NCI-H1105 treated with DMSO at 0.1 percent for 48 hours (cell line): ENCODE measurements around the gene UIMC1.
"Not testable (repeated sequence)": the region's sequence is repeated elsewhere in the genome, so short reads cannot be mapped to it uniquely, and the experiment has no call there.

Experiments
- DNase-seq: peaks from one replicate; lab custom pipeline; 2025; lab: John Stamatoyannopoulos, UW

UIMC1 gene

DNA sequence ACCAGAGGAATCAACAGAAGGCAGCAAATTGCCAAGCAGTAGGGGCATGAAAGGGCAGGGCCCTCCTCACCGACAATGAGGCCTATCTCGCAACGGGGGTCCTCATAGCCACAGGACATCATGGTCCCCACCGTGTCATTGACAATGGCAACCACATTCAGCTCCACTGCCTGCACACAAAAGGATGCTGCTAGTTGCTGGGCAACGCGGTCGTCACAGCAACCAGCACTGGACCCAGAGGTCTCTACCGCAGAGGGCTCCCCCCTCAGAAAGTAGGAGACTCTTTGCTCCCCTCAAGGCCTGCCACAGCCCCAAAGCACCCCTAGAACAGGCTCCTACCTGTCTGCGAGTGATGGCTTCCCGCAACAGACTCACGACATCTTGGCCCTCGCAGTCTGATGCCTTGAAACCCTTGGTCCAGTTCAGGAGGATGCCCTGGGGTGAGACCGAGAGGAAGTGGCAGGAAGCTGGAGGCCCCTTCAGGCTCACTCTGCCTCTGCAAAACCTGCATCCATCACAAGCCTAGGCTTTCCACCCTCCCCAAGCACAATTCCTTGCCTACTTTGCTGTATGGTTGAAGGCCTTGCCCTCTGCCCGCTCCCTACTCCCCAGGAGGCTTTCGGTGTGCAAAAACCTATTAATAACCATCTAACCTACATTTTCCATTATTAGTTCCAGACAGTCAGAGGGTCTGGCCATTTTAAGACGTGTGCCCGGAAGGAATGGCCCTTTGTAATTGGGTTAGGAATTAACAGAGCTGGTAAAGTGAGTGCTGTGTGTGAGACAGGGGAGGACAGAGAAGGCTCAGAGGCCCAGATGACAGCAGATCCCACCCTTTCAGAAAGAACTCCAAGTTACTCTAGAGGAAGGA, 122.6 kb downstream of the UIMC1 start:
- no peak for DNase-seq

DNA sequence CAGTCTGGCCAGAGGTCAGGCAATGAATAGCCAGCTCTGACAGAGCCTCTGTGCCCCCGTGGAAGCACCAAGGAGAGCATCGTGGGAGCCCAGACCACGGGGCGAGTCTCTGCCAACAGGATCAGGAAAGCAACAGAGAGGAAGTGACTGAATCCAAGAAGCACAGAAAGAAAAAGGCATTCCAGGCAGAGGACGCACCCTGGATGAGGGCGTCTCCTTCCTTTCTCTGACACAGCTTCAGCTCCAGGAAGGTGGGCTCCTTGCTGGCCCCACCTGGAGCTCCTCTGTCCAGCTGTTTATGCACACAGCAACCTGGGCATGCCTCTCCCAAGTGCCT, 124.0 kb downstream of the UIMC1 start:
- DNase-seq, result no peak

DNA sequence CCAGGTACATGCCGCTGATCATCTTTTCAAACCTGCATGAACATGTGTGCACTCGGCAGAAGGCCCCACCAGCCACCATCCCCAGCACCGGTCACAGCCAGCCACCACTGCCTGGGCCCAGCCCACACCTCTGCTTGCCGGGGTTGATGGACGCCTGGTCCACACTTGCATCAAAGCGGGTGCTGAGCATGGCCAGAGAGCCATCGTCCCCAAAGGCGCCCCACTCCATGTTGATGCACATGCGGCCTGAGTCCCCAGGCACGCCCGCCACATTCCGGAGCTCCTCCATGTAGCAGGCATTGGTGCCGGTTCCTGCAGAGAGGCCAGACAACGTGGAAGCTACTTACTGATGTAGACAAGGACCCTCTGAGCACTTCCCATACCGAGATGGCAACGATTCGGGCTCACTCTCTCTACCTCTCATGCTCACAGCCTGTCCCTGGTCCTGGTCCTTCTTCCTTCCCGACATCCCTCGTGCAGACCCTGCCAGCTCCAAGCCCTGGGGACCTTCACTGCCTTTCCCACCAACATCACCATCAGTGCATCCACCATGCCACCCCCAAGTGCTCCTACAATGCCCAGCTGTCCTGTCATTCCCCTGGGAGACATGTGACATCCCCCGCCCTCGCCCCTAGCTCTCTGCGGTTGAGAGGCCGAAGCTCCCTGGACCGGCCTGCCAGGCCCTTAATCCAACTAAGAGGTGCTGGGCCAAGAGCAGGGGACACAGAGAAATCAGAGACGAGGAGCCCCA, 124.6 kb downstream of the UIMC1 start:
- no peak for DNase-seq

DNA sequence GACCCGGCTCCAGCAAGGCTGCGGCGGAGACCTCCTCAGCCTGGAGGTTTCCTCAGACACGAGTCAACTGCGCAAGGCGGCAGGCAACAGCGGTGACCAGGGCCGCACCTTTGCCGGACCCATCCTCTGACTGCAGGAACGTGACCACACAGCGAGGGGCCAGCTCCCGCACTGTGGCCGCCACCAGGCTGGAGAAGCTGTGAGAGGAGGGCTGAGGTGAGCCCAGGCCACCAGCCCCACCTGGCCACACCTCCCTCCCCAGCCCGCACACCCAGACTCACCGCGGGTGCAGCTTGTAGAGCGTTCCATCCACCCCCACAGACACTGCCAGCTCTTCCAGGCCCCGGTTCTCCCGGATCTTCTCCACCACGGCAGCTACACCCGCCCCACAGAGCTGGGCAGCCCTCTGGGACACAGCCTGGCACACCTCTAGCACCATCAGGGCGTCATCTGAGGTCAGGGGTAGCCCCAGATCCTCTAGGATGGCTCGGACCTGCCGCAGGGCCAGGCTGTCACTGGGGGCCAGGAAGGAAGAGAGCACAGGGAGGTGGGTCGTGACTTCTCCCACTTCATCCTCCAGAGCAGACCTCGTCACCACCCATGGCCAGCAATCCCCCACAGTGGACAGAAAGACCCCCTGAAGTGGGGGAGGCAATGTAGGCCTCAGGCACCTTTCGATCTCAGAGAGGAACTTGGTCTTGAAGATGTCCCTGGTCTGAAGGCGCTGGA, 125.4 kb downstream of the UIMC1 start:
- DNase-seq, result no peak

DNA sequence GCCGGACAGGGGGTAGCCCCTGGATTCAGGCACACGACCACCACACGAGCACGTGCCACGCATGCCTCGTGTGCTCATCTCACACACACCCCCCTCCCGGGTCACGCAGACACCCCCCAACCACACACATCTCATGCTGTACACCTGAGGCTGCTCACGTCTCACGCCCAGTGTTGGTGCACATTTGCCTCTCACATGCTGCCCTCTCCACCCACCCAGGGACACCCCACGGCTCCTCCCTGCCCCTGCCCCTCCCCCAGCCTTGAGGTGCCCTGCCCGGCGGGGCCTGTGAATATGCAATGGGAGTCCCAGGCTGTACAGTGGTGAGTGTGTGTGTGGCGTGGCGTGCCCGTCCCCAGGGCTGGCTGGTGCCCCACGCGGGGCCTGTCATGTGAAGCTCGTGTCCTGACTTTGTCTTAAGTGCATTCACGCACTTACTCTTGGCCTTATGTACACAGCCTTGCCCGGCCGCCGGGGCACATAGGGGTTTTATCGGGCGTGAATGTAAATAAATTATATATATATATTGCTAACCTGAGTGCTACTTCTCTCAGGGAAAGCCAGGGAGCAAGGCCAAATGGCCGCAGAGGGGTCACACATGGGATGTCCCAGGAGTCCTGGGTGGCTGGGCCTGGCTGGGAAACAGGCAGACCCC, 126.1 kb downstream of the UIMC1 start:
- no peak for DNase-seq

DNA sequence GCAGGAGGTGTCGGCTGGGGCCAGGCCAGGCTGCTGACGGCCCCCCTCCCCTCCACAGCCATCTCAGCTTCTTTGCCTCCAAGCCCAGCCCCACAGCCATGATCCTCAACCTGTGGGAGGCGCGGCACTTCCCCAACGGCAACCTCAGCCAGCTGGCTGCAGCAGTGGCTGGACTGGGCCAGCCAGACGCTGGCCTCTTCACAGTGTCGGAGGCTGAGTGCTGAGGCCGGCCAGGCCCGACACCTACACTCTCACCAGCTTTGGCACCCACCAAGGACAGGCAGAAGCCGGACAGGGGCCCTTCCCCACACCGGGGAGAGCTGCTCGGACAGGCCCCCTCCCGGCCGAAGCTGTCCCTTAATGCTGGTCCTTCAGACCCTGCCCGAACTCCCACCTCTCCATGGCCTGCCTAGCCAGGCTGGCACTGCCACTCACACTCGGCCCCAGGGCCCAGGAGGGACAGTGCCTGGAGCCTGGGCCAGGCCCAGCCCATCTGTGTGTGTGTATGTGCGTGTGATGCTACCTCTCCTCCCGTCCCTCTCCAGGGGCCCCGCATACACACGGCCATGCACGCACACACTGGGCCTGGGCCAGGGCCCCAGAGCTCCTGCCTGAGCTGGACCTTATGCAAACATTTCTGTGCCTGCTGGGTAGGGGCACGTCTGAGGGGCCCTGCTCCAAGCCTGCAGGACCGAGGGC, 126.8 kb downstream of the UIMC1 start:
- no peak for DNase-seq

DNA sequence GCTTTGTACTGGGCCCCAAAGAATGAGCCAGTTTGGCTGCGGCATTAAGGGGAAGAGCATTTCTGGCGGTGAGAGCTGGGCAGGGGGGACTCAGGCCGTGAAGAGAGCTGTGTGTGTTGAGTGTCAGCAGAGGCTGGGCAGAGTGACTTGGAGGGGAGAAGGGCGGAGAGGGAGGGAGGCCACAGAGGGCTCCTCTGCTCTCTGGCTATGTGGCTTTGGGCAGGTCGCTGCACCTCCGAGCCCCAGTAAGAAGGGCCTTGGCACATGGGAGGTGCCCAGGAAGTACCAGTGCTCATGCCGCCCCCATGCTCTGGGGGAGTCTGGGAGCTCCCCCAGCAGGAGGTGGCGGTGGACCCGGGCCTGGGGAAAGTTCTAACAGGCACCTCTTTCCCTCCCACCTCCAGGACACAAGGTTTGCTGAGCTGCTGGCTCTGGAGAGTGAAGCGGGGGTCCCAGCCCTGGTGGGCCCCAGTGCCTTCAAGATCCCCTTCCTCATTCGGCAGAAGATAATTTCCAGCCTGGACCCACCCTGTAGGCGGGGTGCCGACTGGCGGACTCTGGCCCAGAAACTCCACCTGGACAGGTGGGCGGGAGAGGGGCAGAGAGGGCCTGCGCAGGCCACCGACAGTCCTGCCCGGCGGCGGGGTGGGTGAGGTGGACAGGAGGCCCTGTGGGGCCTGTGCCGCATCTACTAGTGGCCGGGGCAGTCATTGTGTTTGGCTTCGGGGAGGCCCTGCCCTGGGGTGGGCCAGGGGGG, 127.5 kb downstream of the UIMC1 start:
- DNase-seq, result no peak

DNA sequence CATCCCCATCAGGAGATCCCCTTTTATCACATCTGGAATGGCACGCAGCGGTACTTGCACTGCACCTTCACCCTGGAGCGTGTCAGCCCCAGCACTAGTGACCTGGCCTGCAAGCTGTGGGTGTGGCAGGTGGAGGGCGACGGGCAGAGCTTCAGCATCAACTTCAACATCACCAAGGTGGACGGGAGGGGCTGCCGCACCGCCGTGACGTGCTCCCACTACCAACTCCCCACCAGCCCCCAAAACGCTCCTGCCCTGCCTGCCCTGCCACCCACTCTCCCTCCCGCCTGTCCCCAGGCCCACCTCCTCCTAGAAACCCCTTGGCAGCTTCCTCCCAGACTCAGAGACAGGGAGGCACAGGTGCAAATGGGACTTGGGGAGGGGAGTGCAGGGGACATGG, 128.1 kb downstream of the UIMC1 start:
- DNase-seq, result no peak

DNA sequence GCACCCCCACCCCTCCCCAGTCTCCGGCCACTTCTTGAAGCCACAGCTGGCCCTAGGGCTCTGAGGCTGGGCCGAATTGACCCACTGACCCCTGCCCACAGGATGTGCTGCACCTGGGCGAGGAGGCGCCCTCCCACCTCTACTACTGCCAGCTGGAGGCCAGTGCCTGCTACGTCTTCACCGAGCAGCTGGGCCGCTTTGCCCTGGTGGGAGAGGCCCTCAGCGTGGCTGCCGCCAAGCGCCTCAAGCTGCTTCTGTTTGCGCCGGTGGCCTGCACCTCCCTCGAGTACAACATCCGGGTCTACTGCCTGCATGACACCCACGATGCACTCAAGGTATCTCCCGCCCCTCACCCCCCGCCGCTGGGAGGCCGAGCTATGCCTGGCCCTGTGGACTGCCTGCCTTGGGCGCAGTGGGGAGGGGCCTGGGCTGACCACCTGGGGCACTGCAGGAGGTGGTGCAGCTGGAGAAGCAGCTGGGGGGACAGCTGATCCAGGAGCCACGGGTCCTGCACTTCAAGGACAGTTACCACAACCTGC, 128.7 kb downstream of the UIMC1 start:
- no peak for DNase-seq

DNA sequence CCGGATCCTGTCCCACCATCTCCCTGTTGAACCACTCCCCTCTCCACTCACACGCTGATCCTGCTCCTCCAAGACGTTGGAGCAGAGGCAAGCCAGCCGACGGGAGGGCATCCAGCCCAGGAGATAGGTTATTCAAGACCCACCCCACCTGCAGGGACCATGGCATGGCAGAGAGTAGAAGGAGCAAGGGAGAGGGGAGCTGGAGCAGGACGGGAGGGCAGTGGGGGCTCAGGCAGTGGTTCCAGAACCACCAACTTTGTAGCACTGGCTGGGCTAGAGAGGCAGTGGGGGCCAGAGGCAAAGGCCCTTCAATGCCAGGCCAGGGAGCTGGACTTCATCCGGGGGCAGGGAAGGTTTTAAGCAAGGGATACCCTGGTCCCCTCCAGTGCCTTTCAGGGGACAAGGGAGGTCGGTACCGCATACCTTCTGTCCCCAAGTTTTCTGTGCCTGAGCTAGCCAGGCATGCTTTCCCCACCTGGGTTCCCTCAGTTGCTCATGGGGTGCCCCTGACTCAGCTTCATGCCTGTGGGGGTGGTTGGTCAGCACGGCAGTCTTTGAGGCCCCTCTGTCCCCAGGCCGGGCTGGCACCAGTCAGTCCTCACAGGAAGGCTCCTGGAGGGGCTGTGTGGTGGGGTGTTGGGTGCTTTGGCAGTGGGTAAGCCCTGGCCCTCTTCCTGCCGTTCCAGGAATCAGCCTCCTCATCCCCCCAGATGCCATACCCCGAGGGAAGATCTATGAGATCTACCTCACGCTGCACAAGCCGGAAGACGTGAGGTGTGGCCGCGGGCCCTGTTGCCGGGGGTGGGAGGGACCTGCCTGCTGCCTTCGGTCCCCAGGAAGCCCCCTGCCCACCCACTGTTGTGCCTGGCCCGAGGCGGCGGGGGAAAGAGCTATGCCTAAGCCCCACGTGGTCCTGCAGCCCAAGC, 129.8 kb downstream of the UIMC1 start:
- DNase-seq, result no peak

DNA sequence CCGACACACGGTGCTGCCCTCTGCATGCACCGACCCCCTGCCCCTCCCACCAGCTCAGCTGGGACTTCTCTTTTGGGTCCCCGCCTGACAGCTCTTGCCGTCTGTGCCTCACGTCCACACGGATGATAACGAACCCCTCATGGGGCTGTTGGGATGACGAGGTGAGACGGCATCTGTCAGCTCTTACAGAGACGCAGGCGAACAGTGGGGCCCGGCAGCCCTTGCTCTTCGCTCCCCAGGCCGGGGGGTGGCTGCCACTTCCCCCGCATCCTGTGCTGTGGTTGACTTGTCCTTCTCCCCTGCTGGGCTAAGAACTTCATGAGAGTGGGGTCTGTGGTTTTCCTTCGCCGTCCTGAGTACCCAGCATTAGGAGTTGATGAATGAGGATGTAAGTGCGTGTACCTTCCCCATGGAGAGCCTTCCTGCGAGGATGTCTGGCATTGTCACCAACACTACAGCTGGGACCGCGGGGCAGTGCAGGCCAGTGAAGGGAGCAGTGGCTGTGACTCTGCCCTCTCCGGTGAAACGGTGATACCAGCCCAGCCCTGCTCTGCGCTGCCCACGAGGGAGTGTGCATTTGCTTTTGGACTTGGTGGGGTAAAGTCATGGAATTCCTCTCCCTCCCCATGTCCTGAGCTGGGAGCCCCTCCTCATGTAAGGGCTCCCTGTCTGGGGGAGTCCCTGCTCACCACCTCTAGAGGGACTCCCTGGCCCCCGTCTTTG, 130.6 kb downstream of the UIMC1 start:
- DNase-seq, result no peak

DNA sequence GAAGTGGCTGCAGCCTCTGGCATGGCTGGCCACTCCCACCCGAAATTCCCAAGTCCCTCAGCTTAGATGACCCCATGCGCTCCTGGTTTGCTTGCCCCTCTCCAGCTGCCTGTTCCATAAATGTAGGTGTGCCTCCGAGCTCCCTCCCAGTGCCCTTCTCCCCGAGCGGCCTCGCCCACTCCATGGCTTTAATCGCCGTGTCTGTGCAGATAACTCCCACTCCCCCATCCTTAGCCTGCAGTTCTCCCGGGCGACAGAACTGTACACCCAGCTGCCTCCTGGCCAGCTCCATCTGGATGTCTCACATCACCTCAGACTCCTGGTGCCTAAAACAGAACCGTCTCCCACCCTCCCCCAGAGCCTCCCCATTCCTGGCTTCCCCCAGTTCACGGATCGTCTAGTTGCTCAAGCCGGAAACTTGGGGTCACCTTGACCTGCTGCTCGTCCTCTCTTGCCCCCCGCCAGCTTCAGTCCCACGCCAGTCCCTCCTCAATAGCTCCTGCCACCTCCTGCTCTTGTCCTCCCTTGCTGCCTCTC, 131.5 kb downstream of the UIMC1 start:
- DNase-seq, result no peak

DNA sequence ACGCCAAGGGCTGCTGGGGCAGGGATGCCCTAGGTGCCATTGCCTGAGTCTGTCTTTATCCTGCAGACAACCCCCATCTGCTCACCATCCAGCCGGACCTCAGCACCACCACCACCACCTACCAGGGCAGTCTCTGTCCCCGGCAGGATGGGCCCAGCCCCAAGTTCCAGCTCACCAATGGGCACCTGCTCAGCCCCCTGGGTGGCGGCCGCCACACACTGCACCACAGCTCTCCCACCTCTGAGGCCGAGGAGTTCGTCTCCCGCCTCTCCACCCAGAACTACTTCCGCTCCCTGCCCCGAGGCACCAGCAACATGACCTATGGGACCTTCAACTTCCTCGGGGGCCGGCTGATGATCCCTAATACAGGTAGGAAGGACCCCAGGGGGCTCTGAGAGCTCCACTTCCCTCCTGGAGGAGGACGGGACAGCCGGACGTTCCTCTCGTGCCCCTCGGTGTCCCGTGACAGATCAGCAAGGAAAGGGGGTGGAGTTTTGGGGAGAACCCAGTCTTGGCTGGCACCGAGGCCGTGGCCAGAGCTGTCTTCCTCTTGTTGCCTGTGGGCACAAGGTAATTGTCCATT, 132.3 kb downstream of the UIMC1 start:
- DNase-seq, result no peak

DNA sequence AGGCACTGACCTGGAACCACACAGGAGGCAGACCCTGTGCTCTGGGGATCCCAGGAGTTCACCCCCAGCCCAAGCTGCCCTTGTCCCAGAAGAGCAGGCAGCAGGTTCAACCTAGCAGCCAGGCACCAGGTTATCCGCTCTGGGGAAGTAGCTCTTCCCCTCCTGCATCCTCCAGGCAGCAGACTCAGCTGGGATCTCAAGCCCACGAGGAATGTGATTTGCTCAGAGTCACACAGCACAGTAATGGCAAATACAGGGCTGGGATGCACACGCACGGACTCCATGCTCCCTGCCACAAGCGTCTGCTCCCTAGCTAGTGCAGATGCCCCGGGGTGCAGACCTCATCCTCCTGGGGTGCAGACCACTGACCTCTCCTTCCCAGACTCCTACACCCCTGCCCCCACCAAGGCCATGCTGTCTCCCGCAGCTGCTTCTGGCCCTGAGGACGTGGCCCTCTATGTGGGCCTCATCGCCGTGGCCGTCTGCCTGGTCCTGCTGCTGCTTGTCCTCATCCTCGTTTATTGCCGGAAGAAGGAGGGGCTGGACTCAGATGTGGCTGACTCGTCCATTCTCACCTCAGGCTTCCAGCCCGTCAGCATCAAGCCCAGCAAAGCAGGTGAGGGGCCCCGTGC, 132.9 kb downstream of the UIMC1 start:
- DNase-seq, result no peak

DNA sequence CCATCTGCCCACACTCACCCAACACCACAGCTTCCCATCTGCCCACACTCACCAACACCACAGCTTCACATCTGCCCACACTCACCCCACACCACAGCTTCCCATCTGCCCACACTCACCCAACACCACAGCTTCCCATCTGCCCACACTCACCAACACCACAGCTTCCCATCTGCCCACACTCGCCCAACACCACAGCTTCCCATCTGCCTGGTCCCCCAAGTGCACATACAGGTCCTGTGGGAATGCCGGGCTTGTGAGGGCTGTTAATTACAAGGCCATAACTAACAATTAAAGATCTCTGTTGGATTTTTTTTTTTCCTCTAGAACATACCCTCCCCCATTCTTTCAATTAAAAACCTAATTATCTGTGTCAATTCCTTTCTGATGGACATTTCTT, 133.6 kb downstream of the UIMC1 start:
- not testable (repeated sequence) for DNase-seq

DNA sequence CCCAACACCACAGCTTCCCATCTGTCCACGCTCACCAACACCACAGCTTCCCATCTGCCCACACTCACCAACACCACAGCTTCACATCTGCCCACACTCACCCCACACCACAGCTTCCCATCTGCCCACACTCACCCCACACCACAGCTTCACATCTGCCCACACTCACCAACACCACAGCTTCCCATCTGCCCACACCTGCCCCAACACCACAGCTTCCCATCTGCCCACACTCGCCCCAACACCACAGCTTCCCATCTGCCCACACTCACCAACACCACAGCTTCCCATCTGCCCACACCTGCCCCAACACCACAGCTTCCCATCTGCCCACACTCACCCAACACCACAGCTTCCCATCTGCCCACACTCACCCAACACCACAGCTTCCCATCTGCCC, 134.0 kb downstream of the UIMC1 start:
- not testable (repeated sequence) for DNase-seq

DNA sequence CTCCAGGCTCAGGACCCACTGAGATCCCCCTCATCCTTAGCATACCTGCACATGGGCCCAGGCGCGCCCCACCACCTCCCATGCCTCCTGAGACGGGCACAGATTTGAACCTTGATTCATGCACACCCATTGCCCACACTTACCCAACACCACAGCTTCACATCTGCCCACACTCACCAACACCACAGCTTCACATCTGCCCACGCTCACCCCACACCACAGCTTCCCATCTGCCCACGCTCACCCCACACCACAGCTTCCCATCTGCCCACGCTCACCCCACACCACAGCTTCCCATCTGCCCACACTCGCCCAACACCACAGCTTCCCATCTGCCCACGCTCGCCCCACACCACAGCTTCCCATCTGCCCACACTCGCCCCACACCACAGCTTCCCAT, 135.9 kb downstream of the UIMC1 start:
- DNase-seq, result not testable (repeated sequence)

DNA sequence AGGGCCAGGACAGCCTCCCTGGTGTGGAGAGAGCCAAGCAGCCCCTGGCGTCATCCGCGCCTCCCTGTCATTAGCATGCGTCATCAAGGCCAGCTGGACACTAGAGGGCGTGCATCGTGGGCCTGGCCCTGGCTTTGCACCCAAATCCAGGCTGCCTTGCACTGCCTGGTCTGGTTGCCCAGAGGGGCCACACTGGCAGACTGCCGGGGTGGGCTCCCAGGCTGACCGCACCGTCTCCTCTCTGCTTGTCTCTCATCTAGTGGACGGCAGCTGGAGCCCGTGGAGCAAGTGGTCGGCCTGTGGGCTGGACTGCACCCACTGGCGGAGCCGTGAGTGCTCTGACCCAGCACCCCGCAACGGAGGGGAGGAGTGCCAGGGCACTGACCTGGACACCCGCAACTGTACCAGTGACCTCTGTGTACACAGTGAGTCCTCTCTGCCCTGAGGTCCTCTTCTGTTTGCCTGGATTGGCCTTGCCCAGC, 136.4 kb downstream of the UIMC1 start:
- no peak for DNase-seq
